ENCODE measurements around the gene FURIN.

DNA sequence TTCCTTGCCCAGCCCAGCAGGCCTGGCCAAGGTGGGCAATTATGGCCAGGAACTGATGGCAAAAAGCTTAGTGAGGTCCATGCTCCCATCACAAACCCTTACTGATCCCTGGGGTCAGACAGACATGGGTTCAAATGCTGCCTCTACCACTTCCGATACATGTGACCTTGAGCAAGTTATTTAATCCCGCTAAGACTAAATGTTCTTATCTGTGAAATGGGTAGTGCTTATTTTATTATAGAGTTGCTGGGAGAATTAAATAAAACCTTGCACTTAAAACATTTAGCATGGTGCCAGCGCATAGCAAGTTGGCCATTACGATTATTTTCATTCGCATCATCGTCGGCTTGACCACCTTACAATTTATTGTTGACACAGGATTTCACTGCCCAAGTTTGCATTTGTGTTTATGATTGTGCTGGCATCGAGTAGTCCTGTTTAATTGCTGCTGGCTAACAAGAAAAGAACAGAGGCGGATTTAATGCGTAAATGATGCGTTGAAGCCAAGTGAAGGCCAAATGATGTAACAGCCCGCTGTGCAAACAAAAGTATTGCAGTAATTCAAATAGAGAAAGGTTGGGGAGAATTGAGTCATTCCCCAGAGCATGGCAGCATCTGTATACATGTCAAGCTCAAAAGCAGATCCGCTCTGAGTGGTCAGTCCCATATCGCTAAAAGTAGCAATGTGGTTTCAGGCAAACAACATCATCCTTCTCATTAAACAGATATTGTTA lies 7.3 kb upstream of the FURIN start:
- TF ChIP-seq CTCF (IDR thresholded peaks at IDR 0.05; ENCODE audit: poor library complexity) = no peak
- TF ChIP-seq EZH2 (IDR thresholded peaks at IDR 0.05; ENCODE audit: borderline replicate concordance) = no peak
